GM12801 (cell line): ENCODE measurements around the gene TIAM2.

Source experiments
- TF ChIP-seq, protein P1 (sequence below): IDR thresholded peaks from one replicate; pipeline ENCODE4 v1.5.1; 2011; ENCODE audit warnings: control low read depth; ENCODE audit not compliant: insufficient read length; ENCODE audit errors: extremely low read depth

The TIAM2 gene

DNA sequence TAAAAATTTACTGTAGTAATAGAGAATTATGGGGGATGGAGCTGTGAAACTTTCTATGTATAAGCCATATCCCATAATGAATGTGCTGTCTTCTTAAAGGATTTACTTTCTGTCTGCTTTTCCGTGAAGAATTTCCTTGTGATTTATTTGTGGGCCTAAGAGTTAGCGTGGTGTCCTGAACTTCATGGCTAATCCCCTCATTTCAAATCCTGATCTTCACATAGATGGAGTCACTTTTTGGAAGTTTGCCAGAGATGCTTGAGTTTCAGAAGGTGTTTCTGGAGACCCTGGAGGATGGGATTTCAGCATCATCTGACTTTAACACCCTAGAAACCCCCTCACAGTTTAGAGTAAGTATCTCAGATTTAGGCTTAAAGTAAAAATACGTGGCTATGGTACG, 249.3 kb downstream of the TIAM2 start:
- TF ChIP-seq, protein P1, sequence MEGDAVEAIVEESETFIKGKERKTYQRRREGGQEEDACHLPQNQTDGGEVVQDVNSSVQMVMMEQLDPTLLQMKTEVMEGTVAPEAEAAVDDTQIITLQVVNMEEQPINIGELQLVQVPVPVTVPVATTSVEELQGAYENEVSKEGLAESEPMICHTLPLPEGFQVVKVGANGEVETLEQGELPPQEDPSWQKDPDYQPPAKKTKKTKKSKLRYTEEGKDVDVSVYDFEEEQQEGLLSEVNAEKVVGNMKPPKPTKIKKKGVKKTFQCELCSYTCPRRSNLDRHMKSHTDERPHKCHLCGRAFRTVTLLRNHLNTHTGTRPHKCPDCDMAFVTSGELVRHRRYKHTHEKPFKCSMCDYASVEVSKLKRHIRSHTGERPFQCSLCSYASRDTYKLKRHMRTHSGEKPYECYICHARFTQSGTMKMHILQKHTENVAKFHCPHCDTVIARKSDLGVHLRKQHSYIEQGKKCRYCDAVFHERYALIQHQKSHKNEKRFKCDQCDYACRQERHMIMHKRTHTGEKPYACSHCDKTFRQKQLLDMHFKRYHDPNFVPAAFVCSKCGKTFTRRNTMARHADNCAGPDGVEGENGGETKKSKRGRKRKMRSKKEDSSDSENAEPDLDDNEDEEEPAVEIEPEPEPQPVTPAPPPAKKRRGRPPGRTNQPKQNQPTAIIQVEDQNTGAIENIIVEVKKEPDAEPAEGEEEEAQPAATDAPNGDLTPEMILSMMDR: no peak

DNA sequence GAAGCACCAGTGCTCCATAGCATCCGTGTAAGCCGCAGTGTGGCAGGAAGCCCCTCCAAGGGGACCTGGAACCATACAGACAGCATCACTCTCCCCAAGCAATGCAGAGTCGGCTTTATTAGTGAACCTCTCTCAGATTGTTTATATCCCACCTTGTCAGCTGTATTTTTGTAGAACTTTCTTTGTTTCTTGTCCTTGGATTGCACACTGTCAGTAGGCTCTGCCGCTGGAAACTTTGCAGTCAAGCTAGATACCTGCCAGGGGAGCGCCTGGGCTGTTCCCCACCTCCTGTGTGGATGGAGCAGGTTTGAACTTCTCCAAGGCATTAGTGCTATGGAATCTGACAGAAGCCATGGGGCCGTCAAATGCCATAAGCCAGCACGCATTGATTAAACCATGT, 250.1 kb downstream of the TIAM2 start:
- TF ChIP-seq, protein P1: no peak

- TF ChIP-seq, protein P1: no peak
Observed at GRCh38 chr6:155245831-155246230, 250.7 kb downstream of the TIAM2 start.

DNA sequence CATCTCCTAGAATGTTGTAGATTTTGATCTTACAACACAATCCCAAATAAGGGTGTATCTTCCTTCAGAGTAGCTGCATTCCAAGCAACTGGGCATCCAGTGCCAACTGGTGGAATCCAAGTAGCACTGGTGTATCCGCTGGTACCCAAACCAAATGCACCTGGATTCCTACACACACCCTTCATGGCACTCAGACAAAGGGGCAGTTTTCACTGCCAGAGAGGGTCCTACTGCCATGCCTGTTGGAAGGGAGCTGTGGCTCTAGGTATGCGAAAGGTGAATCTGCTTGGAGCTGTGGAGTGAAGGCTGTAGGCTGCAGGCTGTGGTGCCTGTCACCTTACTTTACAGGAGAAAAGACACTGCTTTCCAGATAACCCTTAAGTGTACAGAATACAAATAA, 251.7 kb downstream of the TIAM2 start:
- TF ChIP-seq, protein P1: no peak

GRCh38 chr6:155247618-155248007, 252.5 kb downstream of the TIAM2 start:
- TF ChIP-seq, protein P1: no peak

GRCh38 chr6:155248008-155249001, 253.2 kb downstream of the TIAM2 start:
- TF ChIP-seq, protein P1: no peak

DNA sequence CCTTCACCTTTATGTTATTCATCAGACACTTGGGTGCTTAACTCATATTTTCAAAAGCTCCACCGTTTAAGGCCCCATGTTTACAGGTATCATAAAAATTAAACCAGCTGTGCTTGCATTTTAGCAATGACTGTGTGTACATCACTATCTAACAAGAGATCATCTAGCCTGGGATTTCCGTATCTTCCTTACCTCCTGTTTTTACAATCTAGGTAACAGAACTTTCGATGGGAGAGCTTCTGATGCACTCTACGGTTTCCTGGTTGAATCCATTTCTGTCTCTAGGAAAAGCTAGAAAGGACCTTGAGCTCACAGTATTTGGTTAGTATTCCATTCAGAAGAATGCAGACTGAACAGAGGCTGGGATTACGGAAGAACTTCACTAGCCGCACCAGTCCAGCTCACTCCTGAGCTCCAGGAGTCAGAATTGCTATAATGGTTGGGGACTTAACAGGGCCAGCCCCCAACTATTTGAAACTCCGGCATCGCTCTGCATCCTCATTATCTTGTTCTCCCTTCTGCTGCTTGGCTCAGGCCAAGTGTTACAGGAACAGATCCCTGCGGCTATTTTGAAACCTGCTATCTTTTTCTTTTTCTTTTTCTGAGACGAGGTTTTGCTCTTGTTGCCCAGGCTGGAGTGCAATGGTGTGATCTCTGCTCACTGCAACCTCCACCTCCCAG, 255.7 kb downstream of the TIAM2 start:
- TF ChIP-seq, protein P1: no peak
